Neural cell (in vitro differentiated cells): ENCODE data around the gene UBE4B. TPM values are rescaled to one million over a fixed set of nuclear protein-coding genes. Genes with fewer than 3 reads are reported as not detected.

Experiments used
- H2AFZ ChIP-seq: fragments of 200-600, 300-800 bp; sonication (generic), shearing (Covaris generic); 2 replicates; pipeline ENCODE4 v1.6.0; 2014; ENCODE audit warnings: low read depth, mild to moderate bottlenecking, antibody characterized with exemption, low read length, moderate library complexity
- H3F3A ChIP-seq: fragments of 200-600 bp; shearing (Covaris generic); 2 replicates; pipeline ENCODE4 v1.6.1; 2016; ENCODE audit warnings: mild to moderate bottlenecking, moderate library complexity, mixed read lengths, antibody characterized with exemption, low read length; ENCODE audit not compliant: insufficient read depth, poor library complexity, severe bottlenecking
- H3K27ac ChIP-seq: fragments of 200-600, 300-800 bp; sonication (generic), shearing (Covaris generic); 2 replicates; pipeline ENCODE4 v1.5.1; 2014; ENCODE audit warnings: mild to moderate bottlenecking, low read length, moderate library complexity
- H3K27me3 ChIP-seq: fragments of 300-800, 200-600 bp; sonication (generic), shearing (Covaris generic); 2 replicates; pipeline ENCODE4 v1.6.0; 2014; ENCODE audit warnings: mild to moderate bottlenecking, low read depth, low read length, moderate library complexity; ENCODE audit not compliant: insufficient read depth
- H3K36me3 ChIP-seq: fragments of 300-800, 200-600 bp; sonication (generic), shearing (Covaris generic); 2 replicates; pipeline ENCODE4 v1.5.1; 2014; ENCODE audit warnings: mild to moderate bottlenecking, antibody characterized with exemption, low read length, moderate library complexity; ENCODE audit not compliant: insufficient read depth
- H3K4me2 ChIP-seq: fragments of 300-800, 200-600 bp; sonication (generic), shearing (Covaris generic); 2 replicates; pipeline ENCODE4 v1.6.0; 2014; ENCODE audit warnings: mild to moderate bottlenecking, low read length
- H3K4me3 ChIP-seq: fragments of 300-800, 200-600 bp; sonication (generic), shearing (Covaris generic); 2 replicates; pipeline ENCODE4 v1.5.1; 2014; ENCODE audit warnings: mild to moderate bottlenecking, low read length, moderate library complexity
- H3K79me2 ChIP-seq: fragments of 200-600 bp; shearing (Covaris generic); replicated peaks from 2 replicates; pipeline ENCODE4 v1.6.0; 2014; ENCODE audit warnings: mild to moderate bottlenecking, low read length, moderate library complexity; ENCODE audit not compliant: insufficient read depth
- H3K9ac ChIP-seq: fragments of 300-800, 200-600 bp; sonication (generic), shearing (Covaris generic); 2 replicates; pipeline ENCODE4 v1.6.1; 2016; ENCODE audit warnings: mild to moderate bottlenecking, low read length, mixed read lengths
- H3K9me2 ChIP-seq: fragments of 200-600 bp; shearing (Covaris generic); 2 replicates; pipeline ENCODE4 v1.6.1; 2016; ENCODE audit warnings: mild to moderate bottlenecking, low read length, mixed read lengths; ENCODE audit not compliant: insufficient read depth
- H3K9me3 ChIP-seq: fragments of 200-600, 300-800 bp; sonication (generic), shearing (Covaris generic); 2 replicates; pipeline ENCODE4 v1.6.1; 2016; ENCODE audit warnings: mild to moderate bottlenecking, mixed run types, low read length, moderate library complexity, mixed read lengths
- H4K20me1 ChIP-seq: fragments of 200-600 bp; shearing (Covaris generic); 2 replicates; pipeline ENCODE4 v1.6.1; 2016; ENCODE audit warnings: mild to moderate bottlenecking, mixed run types; ENCODE audit not compliant: insufficient read depth
- EP300 ChIP-seq: fragments of 450-650 bp; conservative IDR thresholded peaks from 2 replicates; pipeline ENCODE4 v1.6.1; 2014; ENCODE audit warnings: antibody characterized with exemption, mild to moderate bottlenecking, moderate library complexity; ENCODE audit not compliant: poor library complexity, severe bottlenecking
- EZH2 ChIP-seq: fragments of 200-600, 300-800 bp; shearing (Covaris generic), sonication (generic); IDR thresholded peaks from 2 replicates; pipeline ENCODE4 v1.6.1; 2014; ENCODE audit warnings: antibody characterized with exemption, low read length, borderline replicate concordance, mild to moderate bottlenecking; ENCODE audit not compliant: insufficient read depth, poor library complexity, severe bottlenecking
- MXI1 ChIP-seq: fragments of 450-650 bp; conservative IDR thresholded peaks from 2 replicates; pipeline ENCODE4 v1.6.1; 2014; ENCODE audit warnings: antibody characterized with exemption, mild to moderate bottlenecking; ENCODE audit not compliant: poor library complexity, severe bottlenecking
- POLR2AphosphoS5 ChIP-seq: IDR thresholded peaks from 2 replicates; pipeline ENCODE4 v1.6.1; 2012
- RAD21 ChIP-seq: fragments of 450-650 bp; conservative IDR thresholded peaks from 2 replicates; pipeline ENCODE4 v1.6.1; 2014; ENCODE audit warnings: antibody characterized with exemption, mild to moderate bottlenecking, moderate library complexity
- SMC3 ChIP-seq: fragments of 450-650 bp; conservative IDR thresholded peaks from 2 replicates; pipeline ENCODE4 v1.6.1; 2014; ENCODE audit warnings: antibody characterized with exemption, mild to moderate bottlenecking, moderate library complexity; ENCODE audit not compliant: poor library complexity
- TAF1 ChIP-seq: IDR thresholded peaks from 2 replicates; pipeline ENCODE4 v1.6.1; 2012; ENCODE audit warnings: low read depth
- polyA plus RNA-seq: library from polyadenylated mRNA; depleted of rRNA; stranded (reverse); fragments of >200 nt; gene quantifications from 2 replicates; pipeline ENCODE4 v1.2.3, GENCODE V29; 2014
- TF ChIP-seq, protein P1 (sequence below): IDR thresholded peaks from 2 replicates; pipeline ENCODE4 v1.6.1; 2012; ENCODE audit warnings: borderline replicate concordance
- TF ChIP-seq, protein P2 (sequence below): fragments of 450-650 bp; IDR thresholded peaks from 2 replicates; pipeline ENCODE4 v1.5.1; 2014; ENCODE audit warnings: antibody characterized with exemption, mild to moderate bottlenecking, moderate library complexity; ENCODE audit not compliant: poor library complexity, severe bottlenecking

The UBE4B gene
- polyA plus RNA-seq, 1 donor from 2014 or later, result 28.9 TPM

DNA sequence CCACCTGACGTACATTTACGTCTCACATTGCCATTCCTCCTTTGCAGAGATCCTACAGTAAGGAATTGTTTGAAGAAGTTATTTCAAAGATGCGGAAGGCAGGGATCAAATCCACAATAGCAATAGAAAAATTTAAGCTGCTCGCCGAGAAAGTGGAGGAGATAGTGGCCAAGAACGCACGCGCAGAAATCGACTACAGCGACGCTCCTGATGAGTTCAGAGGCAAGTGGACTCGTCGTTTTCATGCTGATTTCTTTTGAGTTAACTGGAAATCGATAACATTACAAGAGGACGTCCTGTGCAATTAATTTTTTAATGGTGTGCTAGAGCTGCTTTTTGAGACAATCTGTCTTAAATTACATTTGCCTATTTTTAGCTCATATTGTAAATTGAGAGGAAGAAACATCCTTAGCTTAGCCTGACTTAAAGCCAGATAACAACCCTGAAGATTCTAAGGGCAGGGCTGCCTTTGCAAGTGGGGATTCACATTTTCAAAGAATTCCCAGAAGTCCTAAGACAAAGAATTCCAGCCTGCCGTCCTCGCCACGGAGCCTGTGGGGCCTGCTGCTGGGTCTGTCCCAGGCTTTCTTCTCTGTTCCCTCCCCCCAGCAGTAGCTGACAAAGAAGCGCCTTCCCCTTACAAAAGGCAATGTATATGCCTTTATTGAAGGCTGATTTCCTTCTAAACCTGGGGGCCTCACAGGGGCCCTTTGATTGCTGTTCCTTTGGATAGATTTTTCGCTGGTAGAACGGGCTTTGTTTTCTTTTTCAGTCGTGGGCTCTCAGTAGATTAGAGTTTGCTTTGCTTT is 146.0 kb downstream of the UBE4B start:
- peaks cover 9% of the 10 kb centered on the region for H3K36me3 ChIP-seq

DNA sequence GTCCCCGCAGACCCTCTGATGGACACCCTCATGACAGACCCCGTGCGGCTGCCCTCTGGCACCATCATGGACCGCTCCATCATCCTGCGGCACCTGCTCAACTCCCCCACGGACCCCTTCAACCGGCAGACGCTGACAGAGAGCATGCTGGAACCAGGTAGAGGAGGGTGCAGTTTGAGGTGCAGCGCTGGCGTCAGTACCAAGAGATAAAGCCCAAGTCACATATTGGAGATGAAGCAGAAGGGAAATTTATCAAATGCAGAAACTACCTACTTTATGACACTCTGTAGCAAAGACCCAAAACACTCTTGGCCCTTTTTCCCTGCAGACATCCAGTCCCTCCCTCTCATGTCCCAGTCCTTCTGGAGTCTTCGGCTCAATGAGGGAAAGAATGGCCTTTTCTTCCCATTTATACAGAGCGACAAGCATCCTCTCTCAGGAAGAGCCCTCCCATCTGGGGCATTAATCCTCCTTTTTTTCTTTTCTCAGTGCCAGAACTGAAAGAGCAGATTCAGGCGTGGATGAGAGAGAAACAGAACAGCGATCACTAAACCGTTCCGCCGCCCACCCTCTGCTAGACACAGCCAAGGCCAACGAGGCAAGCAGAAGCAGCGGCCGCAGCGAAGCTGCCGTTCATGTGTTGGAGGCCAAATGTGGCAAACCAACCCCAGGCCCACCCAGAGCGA is 146.8 kb downstream of the UBE4B start:
- Histone ChIP-seq H3F3A (no peaks in the 10 kb centered on the region), H3K79me2 (no peaks in the 10 kb centered on the region), H3K36me3 (peaks cover 9% of the 10 kb centered on the region), H3K9ac (peak overlapping the region; percentile 49), H3K4me3 (peak overlapping the region; percentile 43), H4K20me1 (no peaks in the 10 kb centered on the region), H3K9me3 (peaks cover 7% of the 10 kb centered on the region), H3K4me2 (peak overlapping the region; percentile 19), H3K27me3 (no peaks in the 10 kb centered on the region), H2AFZ (peak overlapping the region; percentile 51), H3K27ac (peak overlapping the region; percentile 44), H3K9me2 (no peaks in the 10 kb centered on the region)
- TF ChIP-seq, protein P1, sequence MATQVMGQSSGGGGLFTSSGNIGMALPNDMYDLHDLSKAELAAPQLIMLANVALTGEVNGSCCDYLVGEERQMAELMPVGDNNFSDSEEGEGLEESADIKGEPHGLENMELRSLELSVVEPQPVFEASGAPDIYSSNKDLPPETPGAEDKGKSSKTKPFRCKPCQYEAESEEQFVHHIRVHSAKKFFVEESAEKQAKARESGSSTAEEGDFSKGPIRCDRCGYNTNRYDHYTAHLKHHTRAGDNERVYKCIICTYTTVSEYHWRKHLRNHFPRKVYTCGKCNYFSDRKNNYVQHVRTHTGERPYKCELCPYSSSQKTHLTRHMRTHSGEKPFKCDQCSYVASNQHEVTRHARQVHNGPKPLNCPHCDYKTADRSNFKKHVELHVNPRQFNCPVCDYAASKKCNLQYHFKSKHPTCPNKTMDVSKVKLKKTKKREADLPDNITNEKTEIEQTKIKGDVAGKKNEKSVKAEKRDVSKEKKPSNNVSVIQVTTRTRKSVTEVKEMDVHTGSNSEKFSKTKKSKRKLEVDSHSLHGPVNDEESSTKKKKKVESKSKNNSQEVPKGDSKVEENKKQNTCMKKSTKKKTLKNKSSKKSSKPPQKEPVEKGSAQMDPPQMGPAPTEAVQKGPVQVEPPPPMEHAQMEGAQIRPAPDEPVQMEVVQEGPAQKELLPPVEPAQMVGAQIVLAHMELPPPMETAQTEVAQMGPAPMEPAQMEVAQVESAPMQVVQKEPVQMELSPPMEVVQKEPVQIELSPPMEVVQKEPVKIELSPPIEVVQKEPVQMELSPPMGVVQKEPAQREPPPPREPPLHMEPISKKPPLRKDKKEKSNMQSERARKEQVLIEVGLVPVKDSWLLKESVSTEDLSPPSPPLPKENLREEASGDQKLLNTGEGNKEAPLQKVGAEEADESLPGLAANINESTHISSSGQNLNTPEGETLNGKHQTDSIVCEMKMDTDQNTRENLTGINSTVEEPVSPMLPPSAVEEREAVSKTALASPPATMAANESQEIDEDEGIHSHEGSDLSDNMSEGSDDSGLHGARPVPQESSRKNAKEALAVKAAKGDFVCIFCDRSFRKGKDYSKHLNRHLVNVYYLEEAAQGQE, result no peak
- TF ChIP-seq EP300 (no peak), SMC3 (no peak), POLR2AphosphoS5 (no peak), TAF1 (no peak), RAD21 (no peak), MXI1 (no peak), EZH2 (no peak)
- TF ChIP-seq, protein P2, sequence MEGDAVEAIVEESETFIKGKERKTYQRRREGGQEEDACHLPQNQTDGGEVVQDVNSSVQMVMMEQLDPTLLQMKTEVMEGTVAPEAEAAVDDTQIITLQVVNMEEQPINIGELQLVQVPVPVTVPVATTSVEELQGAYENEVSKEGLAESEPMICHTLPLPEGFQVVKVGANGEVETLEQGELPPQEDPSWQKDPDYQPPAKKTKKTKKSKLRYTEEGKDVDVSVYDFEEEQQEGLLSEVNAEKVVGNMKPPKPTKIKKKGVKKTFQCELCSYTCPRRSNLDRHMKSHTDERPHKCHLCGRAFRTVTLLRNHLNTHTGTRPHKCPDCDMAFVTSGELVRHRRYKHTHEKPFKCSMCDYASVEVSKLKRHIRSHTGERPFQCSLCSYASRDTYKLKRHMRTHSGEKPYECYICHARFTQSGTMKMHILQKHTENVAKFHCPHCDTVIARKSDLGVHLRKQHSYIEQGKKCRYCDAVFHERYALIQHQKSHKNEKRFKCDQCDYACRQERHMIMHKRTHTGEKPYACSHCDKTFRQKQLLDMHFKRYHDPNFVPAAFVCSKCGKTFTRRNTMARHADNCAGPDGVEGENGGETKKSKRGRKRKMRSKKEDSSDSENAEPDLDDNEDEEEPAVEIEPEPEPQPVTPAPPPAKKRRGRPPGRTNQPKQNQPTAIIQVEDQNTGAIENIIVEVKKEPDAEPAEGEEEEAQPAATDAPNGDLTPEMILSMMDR, result no peak

More for the DNA sequence above, 146.0 kb downstream of the UBE4B start:
- H4K20me1 ChIP-seq, result no peaks in the 10 kb centered on the region
- H3K9me3 ChIP-seq, result peaks cover 7% of the 10 kb centered on the region
- H3K9ac ChIP-seq, result peak overlapping the region; percentile 49
- peak overlapping the region; percentile 51 for H2AFZ ChIP-seq
- no peaks in the 10 kb centered on the region for H3F3A ChIP-seq
- no peaks in the 10 kb centered on the region for H3K79me2 ChIP-seq
- H3K4me3 ChIP-seq, result peak overlapping the region; percentile 43
- H3K9me2 ChIP-seq, result no peaks in the 10 kb centered on the region
- TF ChIP-seq RAD21, result no peak
- TF ChIP-seq, protein P1, result peak; percentile 67
- no peaks in the 10 kb centered on the region for H3K27me3 ChIP-seq
- peak overlapping the region; percentile 19 for H3K4me2 ChIP-seq
- H3K27ac ChIP-seq, result peak overlapping the region; percentile 44
